ENCODE data around the gene NOXA1. TPM values are rescaled to one million over a fixed set of nuclear protein-coding genes. Genes with fewer than 3 reads are reported as not detected.
"Not testable (repeated sequence)": the region's sequence is repeated elsewhere in the genome, so short reads cannot be mapped to it uniquely, and the experiment has no call there.

The NOXA1 gene
- total RNA-seq, 1 donor from 2014 or later = 2.2 TPM

DNA sequence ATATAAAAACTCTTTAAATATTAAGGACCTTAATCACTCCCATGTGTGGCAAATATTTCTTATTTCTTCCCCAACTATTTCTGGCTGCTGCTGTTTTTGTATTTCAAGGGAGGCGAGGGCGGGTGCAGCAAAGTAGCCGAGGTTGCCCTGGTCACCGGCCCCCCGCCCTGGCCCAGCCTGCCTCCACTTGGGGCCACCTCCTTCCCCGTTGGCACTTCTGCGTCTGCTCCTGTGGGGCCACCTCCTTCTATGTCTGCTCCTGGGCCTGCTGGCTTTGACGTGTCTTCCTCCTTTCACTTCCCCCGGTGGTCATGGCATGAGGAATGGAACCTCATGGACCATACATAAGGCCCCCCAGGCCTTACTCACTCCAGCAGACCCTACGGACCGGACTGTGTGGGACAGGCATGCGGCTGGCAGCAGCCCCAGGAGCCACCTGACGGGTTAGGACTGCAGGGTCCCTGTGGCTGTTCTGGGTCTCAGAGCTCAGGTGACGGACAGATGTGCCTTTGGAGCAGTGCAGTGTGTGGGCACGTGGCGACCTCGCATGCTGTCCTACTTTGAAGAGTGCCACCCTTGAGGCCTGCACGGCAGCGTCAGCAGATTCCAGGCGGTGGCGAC lies 23.8 kb downstream of the NOXA1 start:
- intact Hi-C loops (cut with DNase I) = loop anchor here (2.0 kb wide), 1 partner anchor 160 kb away; no protein-coding TSS in a partner anchor
- DNase-seq (ENCODE audit: missing footprints) = peak; percentile 55
- ATAC-seq = no peak

DNA sequence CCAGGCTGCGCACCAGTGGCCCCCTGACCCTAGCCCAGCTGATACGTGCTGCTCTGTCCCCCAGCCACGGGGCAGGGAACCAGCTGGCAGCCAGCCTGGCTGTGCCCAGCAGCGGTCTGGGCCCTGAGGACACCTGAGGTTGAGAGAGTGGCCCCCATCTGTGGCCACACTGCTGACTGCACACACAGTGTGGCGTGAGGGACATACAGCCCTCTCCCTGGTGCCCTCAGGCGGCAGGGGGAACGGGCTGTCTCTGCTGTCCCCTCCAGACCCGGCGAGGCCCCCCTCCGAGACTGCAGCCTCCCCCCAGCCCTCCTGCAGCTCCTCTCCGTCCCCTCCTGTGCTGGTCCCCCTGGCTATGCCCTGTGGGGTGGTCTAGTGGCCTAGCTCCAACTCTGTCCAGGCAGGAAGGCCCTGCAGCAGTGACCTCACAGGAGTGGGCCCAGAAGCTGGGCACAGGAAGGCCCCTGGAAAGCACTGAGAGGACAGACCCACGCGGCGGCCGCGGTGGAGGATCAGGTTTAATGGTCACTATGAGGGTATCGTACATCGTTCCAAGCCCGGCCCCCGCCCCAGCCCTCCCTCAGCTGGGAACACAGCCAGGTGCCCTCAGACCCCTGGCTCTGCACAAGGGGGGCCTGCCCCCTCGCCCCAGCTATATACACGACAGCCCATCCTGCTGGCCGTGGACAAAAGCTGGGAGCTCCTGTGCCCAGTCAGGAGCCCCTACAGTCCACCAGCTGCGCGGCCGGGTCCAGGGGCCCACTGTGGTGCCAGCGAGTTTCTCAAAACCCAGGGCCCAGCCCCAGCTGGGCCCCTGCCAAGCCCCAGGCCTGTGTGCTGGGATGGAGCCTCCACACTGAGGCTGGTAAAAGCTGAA lies 24.8 kb downstream of the NOXA1 start:
- intact Hi-C loops (cut with DNase I) = loop anchor here (2.0 kb wide), 1 partner anchor 161 kb away; no protein-coding TSS in a partner anchor
- ATAC-seq (no peak), DNase-seq (ENCODE audit: missing footprints) (peak; percentile 62)

- intact Hi-C loops (cut with DNase I) = no loop called here
- no peak for ATAC-seq
- no peak for DNase-seq (ENCODE audit: missing footprints)
Measured at GRCh38 chr9:137448602-137448962, 25.4 kb downstream of the NOXA1 start.

DNA sequence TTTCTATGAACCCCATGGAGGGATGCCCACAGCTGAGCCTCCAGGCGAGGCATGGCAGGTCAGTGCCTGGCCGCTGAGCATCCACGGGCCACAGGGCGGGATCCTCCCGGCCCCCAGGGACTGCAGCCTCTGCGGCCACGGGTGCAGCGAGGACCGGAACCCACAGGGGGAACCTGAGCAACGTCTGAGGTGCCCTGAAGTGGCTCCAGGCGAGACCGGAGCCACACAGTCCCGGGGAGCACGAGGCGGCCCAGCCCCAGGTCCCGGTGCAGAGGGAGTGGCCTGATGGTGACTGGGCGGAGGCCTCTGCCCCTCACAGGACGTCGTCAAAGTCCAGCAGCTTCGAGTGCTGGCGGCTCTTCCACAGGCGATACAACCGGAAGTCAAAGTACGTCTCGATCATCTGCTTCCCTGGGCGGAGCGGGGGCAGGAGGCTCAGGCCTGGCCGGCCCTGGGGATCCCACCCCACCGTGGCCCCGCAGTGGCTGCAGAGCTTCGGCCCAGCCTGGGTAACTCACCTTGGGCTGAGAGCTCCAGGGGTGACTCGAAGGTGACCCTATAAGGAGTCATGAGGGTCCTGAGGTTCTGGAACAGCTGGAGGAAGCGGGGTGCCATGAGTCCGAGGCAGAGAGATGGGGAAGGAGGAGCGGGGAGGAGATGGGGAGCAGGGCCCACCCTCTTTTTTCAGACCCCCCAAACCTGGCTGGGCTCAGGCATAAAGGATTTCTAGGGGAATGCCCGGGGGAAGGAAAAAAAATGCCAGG lies 26.1 kb downstream of the NOXA1 start:
- no peak for DNase-seq (ENCODE audit: missing footprints)
- intact Hi-C loops (cut with DNase I) = no loop called here
- no peak for ATAC-seq

DNA sequence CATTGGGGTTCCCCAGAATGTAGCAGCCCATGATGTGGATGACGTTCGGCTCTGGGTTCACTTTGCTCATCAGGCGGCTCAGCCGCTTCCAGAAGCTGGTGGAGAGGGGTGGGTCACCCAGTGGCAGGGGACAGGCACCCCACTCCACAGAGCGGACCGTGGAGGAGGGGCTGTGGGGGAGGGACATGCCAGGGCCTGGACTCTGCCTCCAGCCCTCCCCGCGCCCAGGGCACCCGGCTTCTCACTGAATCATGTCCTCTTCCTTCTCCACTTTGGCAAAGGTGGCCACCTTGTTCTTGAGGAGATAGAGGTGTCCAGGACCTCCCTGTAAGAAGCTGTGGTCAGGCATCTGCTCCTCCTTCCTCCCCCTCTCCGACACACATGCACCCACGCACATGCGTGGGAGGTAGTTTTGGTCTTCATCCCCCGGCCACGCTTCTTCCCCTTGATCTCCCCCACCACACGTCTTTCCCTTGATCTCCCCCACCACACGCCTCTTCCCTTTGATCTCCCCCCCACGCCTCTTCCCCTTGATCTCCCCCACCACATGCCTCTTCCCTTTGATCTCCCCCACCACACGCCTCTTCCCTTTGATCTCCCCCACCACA lies 26.8 kb downstream of the NOXA1 start:
- intact Hi-C loops (cut with DNase I) = no loop called here
- ATAC-seq (no peak), DNase-seq (ENCODE audit: missing footprints) (no peak)

GRCh38 chr9:137450539-137451222 lies 27.5 kb downstream of the NOXA1 start:
- DNase-seq (ENCODE audit: missing footprints); intact Hi-C loops (cut with DNase I); ATAC-seq: not testable (repeated sequence)

DNA sequence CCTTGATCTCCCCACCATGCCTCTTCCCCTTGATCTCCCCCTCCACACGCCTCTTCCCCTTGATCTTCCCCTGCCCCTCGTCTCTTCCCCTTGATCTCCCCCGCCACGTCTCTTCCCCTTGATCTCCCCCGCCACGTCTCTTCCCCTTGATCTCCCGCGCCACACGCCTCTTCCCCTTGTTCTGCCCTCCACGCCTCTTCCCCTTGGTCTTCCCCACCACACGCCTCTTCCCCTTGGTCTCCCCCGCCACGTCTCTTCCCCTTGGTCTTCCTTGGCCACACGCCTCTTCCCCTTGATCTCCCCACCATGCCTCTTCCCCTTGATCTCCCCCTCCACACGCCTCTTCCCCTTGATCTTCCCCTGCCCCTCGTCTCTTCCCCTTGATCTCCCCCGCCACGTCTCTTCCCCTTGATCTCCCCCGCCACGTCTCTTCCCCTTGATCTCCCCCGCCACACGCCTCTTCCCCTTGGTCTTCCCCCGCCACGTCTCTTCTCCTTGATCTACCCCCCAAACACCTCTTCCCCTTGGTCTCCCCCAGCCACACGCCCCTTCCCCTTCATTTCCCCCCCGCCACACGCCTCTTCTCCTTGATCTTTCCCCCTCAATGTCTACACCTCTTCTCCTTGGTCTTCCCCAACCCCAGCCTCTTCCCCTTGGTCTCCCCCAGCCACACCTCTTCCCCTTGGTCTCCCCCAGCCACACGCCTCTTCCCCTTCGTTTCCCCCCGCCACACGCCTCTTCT lies 28.2 kb downstream of the NOXA1 start:
- intact Hi-C loops (cut with DNase I); DNase-seq (ENCODE audit: missing footprints); ATAC-seq: not testable (repeated sequence)

- no peak for ATAC-seq
- intact Hi-C loops (cut with DNase I) = no loop called here
- peak; percentile 52 for DNase-seq (ENCODE audit: missing footprints)
Measured at GRCh38 chr9:137452006-137452760, 29.0 kb downstream of the NOXA1 start.

DNA sequence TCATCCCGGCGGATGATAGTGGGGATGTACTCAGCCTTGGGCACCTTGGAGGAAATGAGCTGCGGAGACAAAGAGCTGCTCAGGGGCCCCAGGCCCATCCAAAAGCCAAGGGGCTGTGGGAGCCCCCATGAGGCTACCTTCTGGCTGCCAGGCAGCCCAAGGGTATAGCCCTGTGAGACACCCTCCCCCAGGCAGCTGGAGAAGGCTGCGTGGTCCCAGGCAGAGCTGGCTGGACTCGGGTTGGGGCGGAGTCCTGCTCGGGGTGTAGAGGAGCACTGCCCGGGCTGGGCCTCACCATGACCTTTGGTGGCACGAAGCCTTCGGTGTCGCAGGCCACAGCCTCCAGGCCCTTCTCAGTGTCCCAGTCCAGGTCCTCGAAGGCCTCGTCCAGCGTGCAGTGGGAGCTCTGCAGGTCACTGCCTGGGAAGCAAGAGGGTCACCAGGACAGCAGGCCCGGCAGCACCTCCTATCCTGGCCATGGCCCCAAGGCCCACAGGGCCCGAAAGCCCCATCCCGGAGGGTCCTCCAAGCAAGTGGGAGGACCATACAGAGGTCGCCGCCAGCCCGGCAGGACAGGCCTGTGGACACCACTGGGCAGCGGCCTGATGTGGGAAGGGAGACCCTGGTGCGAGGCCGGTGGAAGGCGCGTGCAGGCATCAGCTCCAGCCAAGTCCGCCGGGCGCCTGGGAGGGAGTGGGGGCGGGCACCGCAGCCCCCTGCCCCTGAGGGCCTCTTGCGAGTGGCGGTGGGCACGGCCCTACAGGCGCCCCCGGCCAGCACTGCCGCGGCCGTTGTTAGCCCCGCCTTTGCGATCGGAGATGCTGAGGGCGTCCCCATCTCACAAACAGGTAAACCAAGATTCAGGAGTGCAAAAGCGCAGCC lies 29.8 kb downstream of the NOXA1 start:
- ATAC-seq = no peak
- DNase-seq (ENCODE audit: missing footprints) = peak; percentile 69
- intact Hi-C loops (cut with DNase I) = loop anchor here (1.0 kb wide), 1 partner anchor 28 kb away; no protein-coding TSS in a partner anchor

DNA sequence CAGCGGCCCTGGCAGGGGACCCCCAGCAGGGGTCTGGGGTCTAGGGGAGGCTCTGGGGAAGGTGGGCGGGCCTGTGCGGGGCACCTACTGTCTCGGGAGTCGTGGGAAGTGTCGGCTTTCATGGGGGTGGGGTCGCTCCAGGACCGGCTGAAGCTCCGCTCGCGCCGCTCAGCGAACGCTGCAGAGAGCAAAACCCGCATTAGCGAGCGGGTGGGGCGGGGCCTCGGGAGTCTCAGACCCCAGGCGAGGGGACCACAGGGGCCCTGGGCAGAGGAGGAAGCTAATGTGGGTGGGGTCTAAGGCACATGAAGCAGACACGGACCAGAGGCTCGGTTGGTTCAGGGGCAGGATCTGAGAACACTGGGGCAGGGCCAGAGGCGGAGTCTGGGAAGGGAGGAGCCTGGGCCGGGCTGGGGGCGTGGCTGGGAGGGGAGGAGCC lies 30.5 kb downstream of the NOXA1 start:
- peak; percentile 62 for ATAC-seq
- intact Hi-C loops (cut with DNase I) = loop anchor here (1.0 kb wide), 1 partner anchor 28 kb away; no protein-coding TSS in a partner anchor
- peak; percentile 86 for DNase-seq (ENCODE audit: missing footprints)

- ATAC-seq (peak; percentile 33), DNase-seq (ENCODE audit: missing footprints) (peak; percentile 87)
- intact Hi-C loops (cut with DNase I) = no loop called here
Measured at GRCh38 chr9:137454145-137454596, 31.0 kb downstream of the NOXA1 start.

- intact Hi-C loops (cut with DNase I) = no loop called here
- ATAC-seq = no peak
- peak; percentile 77 for DNase-seq (ENCODE audit: missing footprints)
Measured at GRCh38 chr9:137454597-137455358, 31.6 kb downstream of the NOXA1 start.

DNA sequence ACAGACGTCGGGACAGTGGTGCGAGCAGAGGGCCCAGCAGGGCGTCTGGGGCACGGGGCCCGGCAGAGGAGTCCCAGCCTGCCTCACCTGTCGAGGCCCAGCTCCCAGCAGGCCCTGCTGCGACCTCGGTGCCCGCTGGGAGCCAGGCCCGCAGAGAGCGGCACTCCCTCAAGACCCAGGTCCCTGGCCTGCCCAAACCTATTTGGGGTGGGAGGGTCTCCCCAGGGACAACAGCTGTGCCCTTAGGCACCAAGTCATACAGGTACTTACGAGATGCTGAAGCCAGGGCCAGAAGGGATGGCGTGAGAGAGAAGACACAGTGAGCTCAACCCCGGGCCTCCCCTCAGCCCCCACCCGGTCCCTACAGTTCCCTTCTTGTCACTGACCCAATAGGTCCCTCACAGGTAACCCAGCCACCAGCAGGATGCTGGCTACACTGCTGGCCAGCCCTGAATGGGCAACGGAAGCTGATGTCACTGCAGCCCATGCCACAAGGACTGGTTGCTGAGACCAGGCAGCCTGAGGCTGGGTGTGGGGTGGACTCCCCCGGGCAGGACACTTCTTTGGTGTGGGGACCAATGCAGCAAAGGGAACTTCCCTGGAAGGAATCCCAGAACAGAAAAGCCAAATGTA lies 32.3 kb downstream of the NOXA1 start:
- peak; percentile 34 for DNase-seq (ENCODE audit: missing footprints)
- ATAC-seq = no peak
- intact Hi-C loops (cut with DNase I) = no loop called here

DNA sequence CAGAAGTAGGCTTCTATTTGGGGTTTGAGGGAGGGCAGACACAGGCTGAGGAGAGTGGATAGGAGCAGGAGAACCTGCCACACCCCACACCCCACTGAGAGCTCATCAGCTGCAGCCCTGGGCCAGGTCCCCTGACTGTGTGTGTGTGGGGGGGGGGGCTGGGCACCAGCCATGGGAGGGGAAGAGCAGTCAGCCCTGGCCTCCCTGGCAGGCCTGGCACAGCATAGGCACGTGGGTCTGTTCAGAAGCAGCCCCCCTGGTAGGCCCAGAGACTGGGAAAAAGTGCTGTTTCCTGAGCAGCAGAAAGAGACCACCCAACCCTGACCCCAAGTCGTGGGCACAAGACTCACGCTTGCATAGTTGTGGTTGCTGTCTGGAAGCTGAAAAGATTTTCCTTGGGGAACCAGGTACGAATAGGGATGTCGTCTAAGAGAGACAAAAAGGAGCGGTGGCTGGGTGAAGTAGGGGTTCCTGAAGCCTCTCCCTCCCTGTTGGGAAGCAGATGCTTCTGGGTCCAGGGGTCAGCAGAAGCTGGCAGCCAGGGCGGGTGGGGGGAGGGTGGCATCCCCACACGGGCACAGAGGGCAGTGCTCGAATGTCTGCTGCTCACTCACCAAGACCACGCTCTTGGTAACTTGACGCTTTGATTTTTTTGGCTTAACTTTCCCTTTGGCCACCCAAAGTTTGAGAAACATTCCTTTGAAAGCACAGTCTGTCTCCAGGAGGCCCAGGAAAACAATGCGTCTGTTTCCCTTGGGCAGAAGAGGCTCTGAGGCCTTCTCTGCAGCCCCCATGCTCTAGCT lies 33.1 kb downstream of the NOXA1 start:
- intact Hi-C loops (cut with DNase I) = no loop called here
- DNase-seq (ENCODE audit: missing footprints) = no peak
- no peak for ATAC-seq
